ENCODE data around the gene EGFR. TPM values are rescaled to one million over a fixed set of nuclear protein-coding genes. Genes with fewer than 3 reads are reported as not detected.

EGFR gene
- total and polyA plus RNA-seq, 2 donors (not counting 3 experiments of a cell fraction or from before 2014, with no cell fraction given), result 1.5 to 4.1 TPM

- Histone ChIP-seq H3K9ac (replicated peaks; ENCODE audit: extremely low read depth, insufficient read depth, low read length) (no peak overlapping the region), H3K9me3 (replicated peaks; ENCODE audit: control insufficient read depth, insufficient read depth, low read length) (no peaks in the 10 kb centered on the region), H3K27me3 (ENCODE audit: control insufficient read depth in 2 of 2, insufficient read depth in 2 of 2, low read length in 2 of 2) (peaks cover 6 to 10% of the 10 kb centered on the region in 2 experiments), H3K4me2 (ENCODE audit: insufficient read depth, low read length) (no peak overlapping the region), H3K9me1 (replicated peaks; ENCODE audit: control insufficient read depth, extremely low read depth, insufficient read depth, low read length) (no peaks in the 10 kb centered on the region), H3K79me2 (ENCODE audit: control insufficient read depth, insufficient read depth, low read length) (no peaks in the 10 kb centered on the region), H3K4me3 (replicated peaks in 1 of 3; ENCODE audit: insufficient read depth in 1 of 3, low read depth in 1 of 3, low read length in 3 of 3) (no peak overlapping the region), H3K4me1 (ENCODE audit: control insufficient read depth, extremely low read depth, insufficient read depth, low read length) (peaks cover 30% of the 10 kb centered on the region), H3K27ac (ENCODE audit: insufficient read depth, low read depth, low read length) (no peak overlapping the region), H2AFZ (ENCODE audit: low read depth, low read length) (no peak overlapping the region), H3K36me3 (ENCODE audit: control insufficient read depth in 2 of 2, extremely low read depth in 1 of 2, insufficient read depth in 2 of 2, low read length in 2 of 2) (no peaks in the 10 kb centered on the region), H4K20me1 (replicated peaks; ENCODE audit: control insufficient read depth, extremely low read depth, insufficient read depth, low read length) (no peaks in the 10 kb centered on the region)
- no peak for DNase-seq (ENCODE audit: low read depth, low spot score)
- TF ChIP-seq EZH2 (IDR thresholded peaks at IDR 0.05; ENCODE audit: borderline replicate concordance, low read depth, low read length, severe bottlenecking) (no peak), GATA2 (IDR thresholded peaks at IDR 0.05; ENCODE audit: insufficient read depth, insufficient read length, low read depth, low read length) (no peak), MAX (IDR thresholded peaks at IDR 0.05; ENCODE audit: insufficient read depth, insufficient read length) (no peak), POLR2AphosphoS5 (IDR thresholded peaks at IDR 0.05; ENCODE audit: insufficient read depth, low read depth, low read length) (no peak), POLR2A (IDR thresholded peaks at IDR 0.05; ENCODE audit: low read depth, low read length) (no peak), FOS (IDR thresholded peaks at IDR 0.05; ENCODE audit: borderline replicate concordance, insufficient read depth, low read length) (no peak), CTCF (IDR thresholded peaks at IDR 0.05; ENCODE audit: extremely low read depth in 1 of 2, insufficient read depth in 1 of 2, low read depth in 1 of 2, low read length in 2 of 2) (no peak), MYC (IDR thresholded peaks at IDR 0.05; ENCODE audit: low read depth, low read length) (no peak), JUN (IDR thresholded peaks at IDR 0.05; ENCODE audit: borderline replicate concordance, insufficient read depth, insufficient read length, low read depth) (no peak)
- BruUV-seq (replicated peaks), result no TSS peak
- FAIRE-seq, result no peak
- intact Hi-C loops (cut with micrococcal nuclease) (loop anchor here (1.0 kb wide), 3 partner anchors 41 to 128 kb away; no protein-coding TSS in a partner anchor), dilution Hi-C loops (cut with MboI; ENCODE audit: extremely low pct_ligation_motif_present, low sequenced_read_pairs) (no loop called here)
- ChIA-PET POLR2A (interaction anchor here (0.7 to 0.9 kb wide), 2 partner anchors 61 to 368 kb away, joined by 3 read pairs; partner anchors contain the start of gene SEC61G), CTCF (interaction anchor here (0.8 to 3.7 kb wide), 5 partner anchors 15 to 128 kb away, joined by 3 to 26 read pairs (median 4); no protein-coding TSS in a partner anchor)
Measured at GRCh38 chr7:55127135-55127551, 108.3 kb downstream of the EGFR start.

All from endothelial cell of umbilical vein (primary cell).